ENCODE measurements around the gene SORCS2.

GRCh38 chr4:7595934-7596461 is 403.7 kb downstream of the SORCS2 start:
- TF ChIP-seq CTCF (IDR thresholded peaks at IDR 0.05) = no peak
- TF ChIP-seq EZH2 (IDR thresholded peaks at IDR 0.05) = no peak
- TF ChIP-seq EZH2phosphoT487 (IDR thresholded peaks at IDR 0.05) = no peak

Measured in neural progenitor cell (in vitro differentiated cells).